ENCODE data around the gene HIPK2. TPM values are rescaled to one million over a fixed set of nuclear protein-coding genes. Genes with fewer than 3 reads are reported as not detected.
A peak's percentile ranks its signal among the peaks of the same experiment; 100 is the strongest.

The HIPK2 gene
- total RNA-seq, 1 donor from 2014 or later = 61.5 TPM

DNA sequence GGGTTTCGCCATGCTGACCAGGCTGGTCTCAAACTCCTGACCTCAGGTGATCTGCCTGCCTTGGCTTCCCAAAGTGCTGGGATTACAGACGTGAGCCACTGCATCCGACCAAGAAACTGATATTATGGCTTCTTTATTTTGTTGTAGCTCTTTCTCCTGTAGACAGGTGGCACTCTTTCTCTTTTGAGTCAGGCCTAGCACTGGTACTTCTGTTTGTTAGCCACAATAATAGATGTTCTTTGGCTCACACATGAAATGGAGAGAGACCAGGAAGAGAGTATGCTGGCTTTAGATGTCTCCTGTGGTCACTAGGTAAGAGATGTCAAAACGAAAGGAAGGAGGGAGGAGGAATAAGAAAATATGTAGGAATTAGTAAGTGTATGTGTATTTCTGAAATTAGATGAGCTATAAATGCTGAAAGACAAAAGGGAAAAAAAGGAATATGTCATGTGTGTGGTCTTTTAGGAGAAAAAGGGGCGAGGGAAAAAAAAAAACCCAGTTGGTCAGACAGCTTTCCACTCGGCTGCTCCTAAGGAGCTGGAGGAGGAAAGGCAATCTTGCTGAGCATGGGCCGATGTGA lies 175.6 kb downstream of the HIPK2 start:
- TF ChIP-seq CTCF (conservative IDR thresholded peaks at IDR 0.05) = peak; percentile 69
- DNase-seq (ENCODE audit: low read depth, low spot score) = no peak
- H3K9me3 Mint-ChIP-seq = no peaks in the 10 kb centered on the region
- no peaks in the 10 kb centered on the region for H3K4me1 Mint-ChIP-seq
- H3K27me3 Mint-ChIP-seq (ENCODE audit: low read depth) = no peaks in the 10 kb centered on the region
- H3K36me3 Mint-ChIP-seq (ENCODE audit: low read depth) = peaks cover 4% of the 10 kb centered on the region
- no peak overlapping the region for H3K4me3 Mint-ChIP-seq
- no peak overlapping the region for H3K27ac Mint-ChIP-seq (ENCODE audit: unreplicated experiment)

DNA sequence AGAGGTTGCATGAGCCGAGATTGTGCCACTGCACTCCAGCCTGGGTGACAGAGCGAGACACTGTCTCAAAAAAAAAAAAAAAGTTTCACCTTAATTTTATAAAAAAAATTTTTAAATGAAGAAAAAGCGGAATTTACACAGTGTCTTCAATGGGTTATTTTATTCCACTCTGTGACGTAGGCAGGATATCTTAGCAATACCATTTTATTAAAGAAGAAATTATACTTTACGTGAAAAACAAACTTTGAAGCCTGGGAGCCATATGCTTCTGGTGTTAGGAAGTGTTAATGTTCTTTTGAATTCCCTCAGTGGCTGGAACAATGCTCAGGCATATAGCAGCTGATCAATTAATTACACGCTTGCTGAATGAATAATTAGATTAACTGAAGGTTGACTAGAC lies 176.6 kb downstream of the HIPK2 start:
- DNase-seq (ENCODE audit: low read depth, low spot score) = no peak
- H3K4me3 Mint-ChIP-seq = no peak overlapping the region
- H3K9me3 Mint-ChIP-seq = no peaks in the 10 kb centered on the region
- peaks cover 1% of the 10 kb centered on the region for H3K36me3 Mint-ChIP-seq (ENCODE audit: low read depth)
- no peaks in the 10 kb centered on the region for H3K27me3 Mint-ChIP-seq (ENCODE audit: low read depth)
- H3K4me1 Mint-ChIP-seq = no peaks in the 10 kb centered on the region
- TF ChIP-seq CTCF (conservative IDR thresholded peaks at IDR 0.05) = no peak
- no peak overlapping the region for H3K27ac Mint-ChIP-seq (ENCODE audit: unreplicated experiment)

DNA sequence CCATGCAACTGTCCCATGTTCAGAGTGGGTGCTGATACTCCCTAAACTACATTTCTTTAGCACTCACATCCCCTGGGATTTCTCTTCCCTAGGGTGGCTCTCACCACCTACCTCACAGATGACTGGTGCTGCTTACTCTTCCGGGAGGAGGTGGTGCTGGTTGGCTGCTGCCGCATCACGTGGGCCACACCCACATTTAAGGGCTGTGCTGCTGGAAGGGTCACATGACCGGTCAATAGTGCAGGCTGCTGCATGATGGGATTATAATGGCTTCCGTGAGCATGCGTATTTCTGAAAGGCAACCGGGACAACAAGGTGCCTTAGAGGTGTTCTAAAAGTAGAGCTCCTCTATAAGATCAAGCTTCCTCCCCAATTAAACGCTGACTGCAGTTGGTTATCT lies 177.5 kb downstream of the HIPK2 start:
- no peaks in the 10 kb centered on the region for H3K4me1 Mint-ChIP-seq
- H3K27me3 Mint-ChIP-seq (ENCODE audit: low read depth) = no peaks in the 10 kb centered on the region
- TF ChIP-seq CTCF (conservative IDR thresholded peaks at IDR 0.05) = no peak
- peaks cover 3% of the 10 kb centered on the region for H3K36me3 Mint-ChIP-seq (ENCODE audit: low read depth)
- H3K9me3 Mint-ChIP-seq = no peaks in the 10 kb centered on the region
- no peak overlapping the region for H3K4me3 Mint-ChIP-seq
- no peak for DNase-seq (ENCODE audit: low read depth, low spot score)
- H3K27ac Mint-ChIP-seq (ENCODE audit: unreplicated experiment) = no peak overlapping the region

DNA sequence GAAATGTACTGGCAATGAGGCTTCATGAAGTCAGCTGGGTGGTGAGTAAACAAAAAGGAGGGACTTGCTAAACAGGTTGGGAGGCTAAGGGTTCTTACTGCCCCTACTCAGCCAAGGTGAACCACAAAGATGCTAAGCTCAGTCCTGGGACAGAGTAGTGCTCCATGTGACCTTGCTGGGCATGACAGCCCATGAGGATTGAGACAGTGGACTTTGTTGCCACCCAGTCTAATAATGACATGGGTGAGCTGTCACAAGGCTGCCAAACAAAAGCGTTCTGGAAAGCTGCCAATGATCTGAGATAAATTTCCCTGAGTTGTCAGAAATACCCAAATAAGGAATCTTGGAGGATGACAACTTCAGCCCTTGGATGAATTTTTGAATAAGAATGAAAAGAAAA lies 179.2 kb downstream of the HIPK2 start:
- H3K27ac Mint-ChIP-seq (ENCODE audit: unreplicated experiment) = no peak overlapping the region
- DNase-seq (ENCODE audit: low read depth, low spot score) = no peak
- H3K4me1 Mint-ChIP-seq = no peaks in the 10 kb centered on the region
- no peaks in the 10 kb centered on the region for H3K27me3 Mint-ChIP-seq (ENCODE audit: low read depth)
- peaks cover 12% of the 10 kb centered on the region for H3K36me3 Mint-ChIP-seq (ENCODE audit: low read depth)
- no peak overlapping the region for H3K4me3 Mint-ChIP-seq
- H3K9me3 Mint-ChIP-seq = no peaks in the 10 kb centered on the region
- TF ChIP-seq CTCF (conservative IDR thresholded peaks at IDR 0.05) = no peak

DNA sequence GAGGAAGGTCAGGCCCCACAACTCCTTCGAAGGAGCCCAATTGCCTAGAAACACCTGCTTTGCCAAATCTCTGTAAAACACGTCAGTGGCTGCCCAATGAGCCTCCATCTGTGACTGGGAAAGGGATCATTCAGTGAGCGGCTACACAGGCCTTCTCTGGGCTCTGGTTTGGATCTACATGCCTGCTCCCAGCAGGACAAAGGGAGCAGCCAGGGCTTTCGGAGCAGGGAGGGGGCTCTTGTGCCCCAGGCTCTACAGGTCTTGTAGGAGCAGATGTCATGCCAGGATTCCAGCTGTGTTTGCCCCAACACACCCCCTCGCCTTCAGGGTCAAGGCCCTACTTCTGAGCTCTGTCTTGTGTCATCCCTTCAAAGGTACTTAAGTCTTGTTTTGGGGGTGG lies 180.8 kb downstream of the HIPK2 start:
- no peaks in the 10 kb centered on the region for H3K9me3 Mint-ChIP-seq
- H3K36me3 Mint-ChIP-seq (ENCODE audit: low read depth) = peaks cover 12% of the 10 kb centered on the region
- no peaks in the 10 kb centered on the region for H3K4me1 Mint-ChIP-seq
- no peak for TF ChIP-seq CTCF (conservative IDR thresholded peaks at IDR 0.05)
- no peaks in the 10 kb centered on the region for H3K27me3 Mint-ChIP-seq (ENCODE audit: low read depth)
- no peak overlapping the region for H3K4me3 Mint-ChIP-seq
- no peak for DNase-seq (ENCODE audit: low read depth, low spot score)
- no peak overlapping the region for H3K27ac Mint-ChIP-seq (ENCODE audit: unreplicated experiment)
